Measurements from ENCODE around the gene ATP5PD.
"Not testable (repeated sequence)": the region's sequence is repeated elsewhere in the genome, so short reads cannot be mapped to it uniquely, and the experiment has no call there.

The ATP5PD gene

GRCh38 chr17:75077072-75077495 is 30.3 kb upstream of the ATP5PD start:
- no peak for DNase-seq

- DNase-seq: no peak
Measured at GRCh38 chr17:75075597-75076336, 29.0 kb upstream of the ATP5PD start.

GRCh38 chr17:75074532-75074931 is 27.8 kb upstream of the ATP5PD start:
- no peak for DNase-seq

- DNase-seq: no peak
Measured at GRCh38 chr17:75073618-75074047, 26.9 kb upstream of the ATP5PD start.

- not testable (repeated sequence) for DNase-seq
Measured at GRCh38 chr17:75072909-75073308, 26.1 kb upstream of the ATP5PD start.

GRCh38 chr17:75071478-75072271 is 24.9 kb upstream of the ATP5PD start:
- DNase-seq: not testable (repeated sequence)

- DNase-seq: peak; percentile 58
Measured at GRCh38 chr17:75069783-75070182, 23.0 kb upstream of the ATP5PD start.

GRCh38 chr17:75068750-75069149 is 22.0 kb upstream of the ATP5PD start:
- DNase-seq: no peak

- peak; percentile 88 for DNase-seq
Measured at GRCh38 chr17:75067856-75068255, 21.1 kb upstream of the ATP5PD start.

GRCh38 chr17:75065562-75066151 is 18.9 kb upstream of the ATP5PD start:
- peak; percentile 87 for DNase-seq

GRCh38 chr17:75064867-75065561 is 18.2 kb upstream of the ATP5PD start:
- DNase-seq: no peak

- DNase-seq: no peak
Measured at GRCh38 chr17:75064460-75064859, 17.7 kb upstream of the ATP5PD start.

GRCh38 chr17:75064040-75064439 is 17.3 kb upstream of the ATP5PD start:
- DNase-seq: no peak

- no peak for DNase-seq
Measured at GRCh38 chr17:75063626-75064025, 16.9 kb upstream of the ATP5PD start.

GRCh38 chr17:75063201-75063600 is 16.4 kb upstream of the ATP5PD start:
- DNase-seq: no peak

GRCh38 chr17:75061618-75062017 is 14.8 kb upstream of the ATP5PD start:
- DNase-seq: no peak

GRCh38 chr17:75061055-75061438 is 14.3 kb upstream of the ATP5PD start:
- DNase-seq: no peak

GRCh38 chr17:75060434-75061054 is 13.8 kb upstream of the ATP5PD start:
- DNase-seq: no peak

GRCh38 chr17:75059369-75060345 is 12.9 kb upstream of the ATP5PD start:
- peak; percentile 29 for DNase-seq

- DNase-seq: no peak
Measured at GRCh38 chr17:75051941-75052340, 5.2 kb upstream of the ATP5PD start.

GRCh38 chr17:75049706-75050105 is 2.9 kb upstream of the ATP5PD start:
- DNase-seq: no peak

All from RPMI8226 (cell line).